Central memory CD8-positive, alpha-beta T cell (primary cell): Measurements from ENCODE around the gene KPNA4.

ENCODE experiments used
- ATAC-seq: fragments of 150-1000 bp; cut with Tn5 transposase; replicated peaks from 2 replicates; pipeline ENCODE4 v1.10.0; 2022; ENCODE audit warnings: mild to moderate bottlenecking, moderate FRiP score, moderate number of reproducible peaks; ENCODE audit not compliant: poor library complexity, severe bottlenecking; ENCODE audit errors: extremely low read depth
- DNase-seq, 2 donors: peaks; one replicate each; pipeline ENCODE4 v3.0.0; 2021; ENCODE audit warnings: low spot score in 2 of 2
- H3K27ac Mint-ChIP-seq: one replicate; pipeline ENCODE4 v1.8.0; 2022; ENCODE audit warnings: low read depth, mild to moderate bottlenecking, moderate library complexity, mixed read lengths
- H3K27me3 Mint-ChIP-seq: one replicate; pipeline ENCODE4 v1.8.0; 2022; ENCODE audit warnings: mixed read lengths
- H3K36me3 Mint-ChIP-seq: one replicate; pipeline ENCODE4 v1.8.0; 2022; ENCODE audit warnings: mild to moderate bottlenecking, moderate library complexity, mixed read lengths; ENCODE audit not compliant: insufficient read depth
- H3K4me1 Mint-ChIP-seq: one replicate; pipeline ENCODE4 v1.8.0; 2022; ENCODE audit warnings: mixed read lengths
- H3K4me3 Mint-ChIP-seq: one replicate; pipeline ENCODE4 v1.8.0; 2022; ENCODE audit warnings: mild to moderate bottlenecking, moderate library complexity, mixed read lengths
- H3K9me3 Mint-ChIP-seq: one replicate; pipeline ENCODE4 v1.8.0; 2022; ENCODE audit warnings: mixed read lengths

KPNA4 gene

GRCh38 chr3:160475153-160475552 is 90.2 kb downstream of the KPNA4 start:
- Mint-ChIP-seq H3K9me3 (no peaks in the 10 kb centered on the region), H3K27ac (no peak overlapping the region), H3K36me3 (peaks cover 2% of the 10 kb centered on the region), H3K27me3 (no peaks in the 10 kb centered on the region), H3K4me3 (no peak overlapping the region), H3K4me1 (no peaks in the 10 kb centered on the region)
- DNase-seq (no peak), ATAC-seq (no peak)

DNA sequence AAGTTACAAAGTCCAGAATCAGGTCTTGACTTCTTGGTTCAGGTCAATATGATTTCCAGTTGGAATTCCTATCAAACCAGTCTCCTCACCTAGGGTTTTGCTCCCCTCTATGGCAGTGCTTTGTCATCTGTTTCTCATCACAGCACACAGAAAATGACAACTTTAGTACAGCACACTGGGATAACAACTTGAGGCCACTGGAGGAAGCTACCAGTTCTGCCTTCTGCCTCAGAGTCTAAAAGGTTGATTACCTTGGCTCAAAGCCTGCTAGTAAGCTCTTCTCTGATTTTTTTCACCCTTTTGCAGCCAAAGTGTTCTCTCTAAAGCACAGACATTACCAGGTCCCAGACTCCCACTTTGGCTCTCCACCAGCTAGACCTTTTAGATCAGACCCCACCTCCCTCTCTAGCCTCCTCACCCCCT is 90.9 kb downstream of the KPNA4 start:
- no peaks in the 10 kb centered on the region for H3K9me3 Mint-ChIP-seq
- peaks cover 6% of the 10 kb centered on the region for H3K27me3 Mint-ChIP-seq
- H3K4me3 Mint-ChIP-seq = no peak overlapping the region
- no peaks in the 10 kb centered on the region for H3K4me1 Mint-ChIP-seq
- ATAC-seq = no peak
- no peak for DNase-seq
- no peak overlapping the region for H3K27ac Mint-ChIP-seq
- peaks cover under 1% of the 10 kb centered on the region for H3K36me3 Mint-ChIP-seq

DNA sequence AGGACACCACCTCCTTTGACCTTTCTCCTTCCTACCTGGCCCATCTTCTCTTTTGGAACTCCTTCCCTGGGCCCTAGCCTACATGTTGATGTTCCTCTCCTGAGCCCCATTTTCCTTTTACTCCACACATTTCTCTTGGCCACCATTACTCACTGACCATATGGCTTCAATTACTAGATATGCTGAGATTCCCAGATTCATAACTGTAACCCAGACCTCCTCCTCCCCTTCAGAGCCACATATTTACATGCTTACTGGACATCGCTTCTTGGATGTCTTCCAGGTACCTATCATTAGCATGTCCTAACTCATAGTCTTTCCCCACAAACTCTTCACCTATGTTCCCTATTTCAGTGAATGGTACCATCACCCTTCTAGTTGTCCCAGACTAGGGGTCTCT is 91.4 kb downstream of the KPNA4 start:
- Mint-ChIP-seq H3K27ac (no peak overlapping the region), H3K9me3 (no peaks in the 10 kb centered on the region), H3K4me3 (no peak overlapping the region), H3K36me3 (no peaks in the 10 kb centered on the region), H3K4me1 (no peaks in the 10 kb centered on the region), H3K27me3 (peaks cover 11% of the 10 kb centered on the region)
- ATAC-seq = no peak
- DNase-seq = no peak

- peaks cover 16% of the 10 kb centered on the region for H3K27me3 Mint-ChIP-seq
- no peak for DNase-seq
- ATAC-seq = no peak
- H3K4me3 Mint-ChIP-seq = no peak overlapping the region
- H3K27ac Mint-ChIP-seq = no peak overlapping the region
- H3K9me3 Mint-ChIP-seq = no peaks in the 10 kb centered on the region
- H3K36me3 Mint-ChIP-seq = no peaks in the 10 kb centered on the region
- no peaks in the 10 kb centered on the region for H3K4me1 Mint-ChIP-seq
Measured at GRCh38 chr3:160473221-160473620, 92.2 kb downstream of the KPNA4 start.

DNA sequence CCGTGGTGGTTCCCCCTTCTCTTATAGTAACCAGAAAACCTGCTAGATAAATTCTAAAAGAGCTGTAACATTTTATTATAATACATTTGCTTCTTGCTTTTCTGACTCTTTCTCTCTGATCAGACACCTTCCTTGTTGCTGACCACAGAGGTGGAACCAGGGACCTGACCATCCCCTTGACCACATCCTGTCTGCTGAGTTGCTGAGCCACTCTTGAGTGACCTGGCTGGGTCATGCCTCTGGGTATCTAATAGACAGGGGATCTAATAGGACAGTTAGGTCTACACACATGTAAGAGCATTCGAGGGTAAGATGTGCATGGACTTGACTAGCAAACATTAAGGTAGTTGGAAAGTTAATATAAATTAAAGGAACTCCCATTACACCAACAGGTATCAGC is 93.0 kb downstream of the KPNA4 start:
- Mint-ChIP-seq H3K9me3 (no peaks in the 10 kb centered on the region), H3K27ac (no peak overlapping the region), H3K4me3 (no peak overlapping the region), H3K4me1 (no peaks in the 10 kb centered on the region), H3K27me3 (peaks cover 20% of the 10 kb centered on the region), H3K36me3 (no peaks in the 10 kb centered on the region)
- ATAC-seq (no peak), DNase-seq (no peak)

- peaks cover 24% of the 10 kb centered on the region for H3K27me3 Mint-ChIP-seq
- no peaks in the 10 kb centered on the region for H3K36me3 Mint-ChIP-seq
- no peak overlapping the region for H3K4me3 Mint-ChIP-seq
- no peak for ATAC-seq
- no peaks in the 10 kb centered on the region for H3K4me1 Mint-ChIP-seq
- H3K27ac Mint-ChIP-seq = no peak overlapping the region
- no peaks in the 10 kb centered on the region for H3K9me3 Mint-ChIP-seq
- DNase-seq = no peak
Measured at GRCh38 chr3:160471892-160472291, 93.5 kb downstream of the KPNA4 start.

GRCh38 chr3:160470181-160470580 is 95.2 kb downstream of the KPNA4 start:
- no peak overlapping the region for H3K4me3 Mint-ChIP-seq
- no peak for DNase-seq
- H3K27ac Mint-ChIP-seq = no peak overlapping the region
- H3K36me3 Mint-ChIP-seq = no peaks in the 10 kb centered on the region
- no peaks in the 10 kb centered on the region for H3K4me1 Mint-ChIP-seq
- H3K9me3 Mint-ChIP-seq = no peaks in the 10 kb centered on the region
- peaks cover 30% of the 10 kb centered on the region for H3K27me3 Mint-ChIP-seq
- no peak for ATAC-seq

DNA sequence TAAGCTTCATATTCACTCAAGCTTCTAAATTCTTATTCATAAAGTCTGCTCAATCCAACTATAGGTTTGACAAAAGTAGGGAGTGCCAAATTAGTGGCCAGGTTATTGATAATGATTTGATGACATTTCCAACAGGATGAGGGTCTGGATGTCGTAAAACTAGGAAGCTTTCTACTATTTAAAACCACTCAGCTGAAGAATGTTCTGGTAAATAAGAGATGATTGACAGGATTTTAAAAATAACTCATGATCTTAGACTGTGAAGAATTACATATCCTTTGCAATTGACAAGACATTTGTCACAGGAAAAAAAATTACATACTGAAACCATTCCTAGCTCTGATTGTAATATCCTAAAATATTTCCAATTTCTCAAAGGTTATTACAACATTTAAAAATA is 100.4 kb downstream of the KPNA4 start:
- no peak overlapping the region for H3K4me3 Mint-ChIP-seq
- no peak overlapping the region for H3K27ac Mint-ChIP-seq
- ATAC-seq = no peak
- H3K9me3 Mint-ChIP-seq = no peaks in the 10 kb centered on the region
- no peaks in the 10 kb centered on the region for H3K4me1 Mint-ChIP-seq
- DNase-seq = no peak
- H3K27me3 Mint-ChIP-seq = peaks cover 59% of the 10 kb centered on the region
- no peaks in the 10 kb centered on the region for H3K36me3 Mint-ChIP-seq

GRCh38 chr3:160464321-160464720 is 101.0 kb downstream of the KPNA4 start:
- Mint-ChIP-seq H3K9me3 (no peaks in the 10 kb centered on the region), H3K36me3 (no peaks in the 10 kb centered on the region), H3K27me3 (peaks cover 52% of the 10 kb centered on the region), H3K27ac (no peak overlapping the region), H3K4me1 (no peaks in the 10 kb centered on the region), H3K4me3 (no peak overlapping the region)
- no peak for DNase-seq
- ATAC-seq = no peak

DNA sequence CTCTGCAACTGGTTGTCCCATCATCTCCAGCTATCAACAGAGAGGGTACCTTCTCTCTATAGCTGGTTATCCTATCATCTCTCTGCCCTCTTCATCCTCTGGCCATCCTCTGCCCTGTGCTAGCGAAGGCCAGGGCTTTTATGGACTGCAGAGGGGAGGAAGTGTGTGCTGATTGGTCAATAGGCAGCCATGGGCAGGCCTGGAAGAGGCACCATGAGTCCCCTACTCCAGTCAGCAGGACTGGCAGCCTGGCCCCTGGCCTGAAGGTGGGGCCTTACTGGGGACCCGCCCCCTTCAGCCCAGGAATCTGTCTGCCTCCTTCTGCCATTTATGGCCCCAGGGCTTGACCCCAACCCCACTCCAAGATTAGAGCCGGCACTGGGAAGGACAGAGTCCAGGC is 105.3 kb downstream of the KPNA4 start:
- ATAC-seq = no peak
- Mint-ChIP-seq H3K4me3 (no peak overlapping the region), H3K27me3 (peaks cover 30% of the 10 kb centered on the region), H3K36me3 (no peaks in the 10 kb centered on the region), H3K9me3 (no peaks in the 10 kb centered on the region), H3K4me1 (no peaks in the 10 kb centered on the region), H3K27ac (no peak overlapping the region)
- no peak for DNase-seq

- no peak overlapping the region for H3K27ac Mint-ChIP-seq
- H3K9me3 Mint-ChIP-seq = no peaks in the 10 kb centered on the region
- DNase-seq = no peak
- no peak for ATAC-seq
- no peaks in the 10 kb centered on the region for H3K4me1 Mint-ChIP-seq
- H3K4me3 Mint-ChIP-seq = no peak overlapping the region
- peaks cover 30% of the 10 kb centered on the region for H3K27me3 Mint-ChIP-seq
- H3K36me3 Mint-ChIP-seq = no peaks in the 10 kb centered on the region
Measured at GRCh38 chr3:160459450-160459970, 105.9 kb downstream of the KPNA4 start.

GRCh38 chr3:160458151-160458550 is 107.2 kb downstream of the KPNA4 start:
- ATAC-seq (no peak), DNase-seq (no peak)
- no peak overlapping the region for H3K4me3 Mint-ChIP-seq
- H3K4me1 Mint-ChIP-seq = no peaks in the 10 kb centered on the region
- H3K36me3 Mint-ChIP-seq = no peaks in the 10 kb centered on the region
- H3K27me3 Mint-ChIP-seq = peaks cover 22% of the 10 kb centered on the region
- H3K9me3 Mint-ChIP-seq = no peaks in the 10 kb centered on the region
- H3K27ac Mint-ChIP-seq = no peak overlapping the region

- Mint-ChIP-seq H3K27me3 (no peaks in the 10 kb centered on the region), H3K4me1 (no peaks in the 10 kb centered on the region), H3K36me3 (no peaks in the 10 kb centered on the region), H3K27ac (no peak overlapping the region), H3K9me3 (no peaks in the 10 kb centered on the region), H3K4me3 (no peak overlapping the region)
- DNase-seq (no peak), ATAC-seq (no peak)
Measured at GRCh38 chr3:160455846-160456245, 109.5 kb downstream of the KPNA4 start.

- no peaks in the 10 kb centered on the region for H3K9me3 Mint-ChIP-seq
- H3K27ac Mint-ChIP-seq = no peak overlapping the region
- ATAC-seq = no peak
- H3K36me3 Mint-ChIP-seq = peaks cover 2% of the 10 kb centered on the region
- H3K4me3 Mint-ChIP-seq = no peak overlapping the region
- DNase-seq = no peak
- peaks cover under 1% of the 10 kb centered on the region for H3K4me1 Mint-ChIP-seq
- H3K27me3 Mint-ChIP-seq = no peaks in the 10 kb centered on the region
Measured at GRCh38 chr3:160454995-160455394, 110.4 kb downstream of the KPNA4 start.
